HCT116 (cell line): ENCODE results near the gene GRIK2. TPM values are rescaled to one million over a fixed set of nuclear protein-coding genes. Genes with fewer than 3 reads are reported as not detected.

Experiments
- ATAC-seq: fragments of 200-7000 bp; cut with Tn5 transposase; 2 replicates; pipeline ENCODE4 v1.9.1; 2020; ENCODE audit warnings: mild to moderate bottlenecking, moderate library complexity
- BruUV-seq: library from RNA; stranded (reverse); fragments of 400-500 nt; replicated peaks from 2 replicates; lab custom pipeline; 2021; lab: Mats Ljungman, UMichigan
- CTCF ChIA-PET: fragments of 300-600 bp; sonication (Branson Sonifier 250); formaldehyde crosslinking; loops from one replicate; lab custom pipeline; 2021; ENCODE audit warnings: antibody characterized with exemption; lab: Charles Lee
- POLR2A ChIA-PET: fragments of 300-600, 350-600 bp; sonication (Branson Sonifier 250); formaldehyde crosslinking; loops from one replicate; lab custom pipeline; 2021; ENCODE audit warnings: antibody characterized with exemption; lab: Charles Lee
- RAD21 ChIA-PET, 2 experiments: fragments of 300-600 bp; sonication (Branson Sonifier 250); formaldehyde crosslinking; loops; one replicate each; lab custom pipeline; 2023; ENCODE audit warnings: low total read pairs in 2 of 2; ENCODE audit not compliant: uncharacterized antibody in 2 of 2, unreplicated experiment in 2 of 2, low non-redundant PET in 1 of 2; lab: Charles Lee
- DNase-seq: peaks from one replicate; pipeline ENCODE4 v3.0.0-alpha.2; 2010; ENCODE audit warnings: low read depth, low spot score
- H2AFZ ChIP-seq: fragments of 200-600 bp; shearing (Covaris generic), sonication (generic); 2 replicates; pipeline ENCODE4 v1.6.1; 2017; ENCODE audit warnings: low read depth, mixed run types, mixed read lengths, antibody characterized with exemption, low read length; ENCODE audit not compliant: poor library complexity, severe bottlenecking
- H3K27ac ChIP-seq: 2 replicates; pipeline ENCODE4 v1.5.1; 2012; ENCODE audit warnings: low read depth, low read length
- H3K27me3 ChIP-seq: fragments of 200-600 bp; sonication (generic); 2 replicates; pipeline ENCODE4 v1.6.1; 2016; ENCODE audit warnings: mixed run types, low read length, mixed read lengths; ENCODE audit not compliant: insufficient read depth
- H3K36me3 ChIP-seq, 2 experiments: fragments of 200-500 bp in 1 of 2; fragments of 200-600 bp in 1 of 2; sonication (Bioruptor generic) in 1 of 2; sonication (generic) in 1 of 2; 2 replicates each; pipeline versions ENCODE4 v1.5.1 to v1.6.1; 2014 to 2016; ENCODE audit warnings: low read length in 2 of 2, inconsistent platforms in 1 of 2, mixed read lengths in 1 of 2, mixed run types in 1 of 2; ENCODE audit not compliant: insufficient read depth in 2 of 2, control insufficient read depth in 1 of 2
- H3K4me1 ChIP-seq, 2 experiments: fragments of 200-600 bp in 1 of 2; sonication (generic) in 1 of 2; 2 replicates each; pipeline versions ENCODE4 v1.5.1 to v1.6.1; 2012 to 2017; ENCODE audit warnings: low read length in 2 of 2, inconsistent platforms in 1 of 2, mild to moderate bottlenecking in 1 of 2, mixed read lengths in 1 of 2, mixed run types in 1 of 2, moderate library complexity in 1 of 2; ENCODE audit not compliant: insufficient read depth in 2 of 2, control insufficient read depth in 1 of 2
- H3K4me2 ChIP-seq: fragments of 200-600 bp; sonication (generic); 2 replicates; pipeline ENCODE4 v1.6.1; 2017; ENCODE audit warnings: mixed run types, low read length, mixed read lengths
- H3K4me3 ChIP-seq, 2 experiments: fragments of 200-600 bp in 1 of 2; sonication (generic) in 1 of 2; replicated peaks in 1 of 2; 2 replicates each; pipeline ENCODE4 v1.5.1; 2011 to 2016; ENCODE audit warnings: low read length in 2 of 2, control low read depth in 1 of 2, low read depth in 1 of 2, mild to moderate bottlenecking in 1 of 2, mixed read lengths in 1 of 2, mixed run types in 1 of 2
- H3K79me2 ChIP-seq: fragments of 200-600 bp; sonication (generic); 2 replicates; pipeline ENCODE4 v1.6.1; 2017; ENCODE audit warnings: mild to moderate bottlenecking, mixed run types, low read length, moderate library complexity, mixed read lengths; ENCODE audit not compliant: insufficient read depth
- H3K9ac ChIP-seq: fragments of 200-600 bp; sonication (generic); 2 replicates; pipeline ENCODE4 v1.6.1; 2016; ENCODE audit warnings: low read length, mixed read lengths
- H3K9me2 ChIP-seq: fragments of 200-600 bp; sonication (generic), shearing (Covaris generic); 2 replicates; pipeline ENCODE4 v1.6.1; 2017; ENCODE audit warnings: mixed run types, mild to moderate bottlenecking, moderate library complexity; ENCODE audit not compliant: insufficient read depth
- H3K9me3 ChIP-seq, 2 experiments: fragments of 200-500 bp in 1 of 2; fragments of 200-600 bp in 1 of 2; sonication (Bioruptor generic) in 1 of 2; sonication (generic) in 1 of 2; 2 replicates each; pipeline ENCODE4 v1.6.1; 2014 to 2017; ENCODE audit warnings: low read length in 2 of 2, mixed read lengths in 2 of 2, inconsistent platforms in 1 of 2, low read depth in 1 of 2, mild to moderate bottlenecking in 1 of 2, mixed run types in 1 of 2, moderate library complexity in 1 of 2; ENCODE audit not compliant: control insufficient read depth in 1 of 2, insufficient read depth in 1 of 2
- H4K20me1 ChIP-seq: fragments of 200-600 bp; sonication (generic), shearing (Covaris generic); 2 replicates; pipeline ENCODE4 v1.6.1; 2017; ENCODE audit warnings: mixed run types, mild to moderate bottlenecking, moderate library complexity; ENCODE audit not compliant: insufficient read depth
- CBX3 ChIP-seq: IDR thresholded peaks from 2 replicates; pipeline ENCODE4 v1.6.1; 2012; ENCODE audit warnings: low read depth
- EZH2 ChIP-seq: fragments of 200-600 bp; sonication (generic); IDR thresholded peaks from 2 replicates; pipeline ENCODE4 v1.6.1; 2017; ENCODE audit warnings: antibody characterized with exemption, mixed run types
- FOSL1 ChIP-seq: IDR thresholded peaks from 2 replicates; pipeline ENCODE4 v1.6.1; 2012; ENCODE audit warnings: low read depth
- POLR2AphosphoS5 ChIP-seq: IDR thresholded peaks from 2 replicates; pipeline ENCODE4 v1.6.1; 2011; ENCODE audit warnings: mild to moderate bottlenecking, low read depth, low read length, moderate library complexity
- REST ChIP-seq: IDR thresholded peaks from 2 replicates; pipeline ENCODE4 v1.6.1; 2012; ENCODE audit warnings: low read depth
- SP1 ChIP-seq: IDR thresholded peaks from 2 replicates; pipeline ENCODE4 v1.6.1; 2012; ENCODE audit warnings: low read depth
- TCF7L2 ChIP-seq: IDR thresholded peaks from 2 replicates; pipeline ENCODE4 v1.7.0; 2011; ENCODE audit warnings: borderline replicate concordance, inconsistent platforms; ENCODE audit not compliant: insufficient read depth, insufficient read length; ENCODE audit errors: extremely low read depth
- intact Hi-C: fragments of 100-400 bp; cut with micrococcal nuclease; formaldehyde crosslinking; loops from 2 replicates; pipeline ENCODE4 v1.10.0; 2022
- total RNA-seq: library from RNA; stranded (reverse); gene quantifications from one replicate; pipeline ENCODE4 v1.2.1, GENCODE V29; 2021; ENCODE audit not compliant: unreplicated experiment
- TF ChIP-seq, protein P1 (sequence below): IDR thresholded peaks from 2 replicates; pipeline ENCODE4 v1.6.1; 2012

GRIK2 gene
- total RNA-seq, 1 experiment from 2014 or later = 0.64 TPM

- no peak overlapping the region for H3K27ac ChIP-seq
- no peak overlapping the region for H3K4me2 ChIP-seq
- ChIA-PET POLR2A (no interaction called here), RAD21 (no interaction called here), CTCF (no interaction called here)
- H3K9ac ChIP-seq = no peak overlapping the region
- DNase-seq (no peak), ATAC-seq (no peak)
- no TSS peak for BruUV-seq
- no peak for TF ChIP-seq SP1
- no peak for TF ChIP-seq EZH2
- no peak for TF ChIP-seq FOSL1
- TF ChIP-seq, protein P1, sequence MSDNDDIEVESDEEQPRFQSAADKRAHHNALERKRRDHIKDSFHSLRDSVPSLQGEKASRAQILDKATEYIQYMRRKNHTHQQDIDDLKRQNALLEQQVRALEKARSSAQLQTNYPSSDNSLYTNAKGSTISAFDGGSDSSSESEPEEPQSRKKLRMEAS = no peak
- TF ChIP-seq CBX3 = no peak
- TF ChIP-seq REST = no peak
- no peak for TF ChIP-seq TCF7L2
- no peak for TF ChIP-seq POLR2AphosphoS5
- H4K20me1 ChIP-seq = no peaks in the 10 kb centered on the region
- no peaks in the 10 kb centered on the region for H3K79me2 ChIP-seq
- intact Hi-C loops = no loop called here
- H3K36me3 ChIP-seq = no peaks in the 10 kb centered on the region
- no peaks in the 10 kb centered on the region for H3K9me2 ChIP-seq
- no peaks in the 10 kb centered on the region for H3K4me1 ChIP-seq
- H3K4me3 ChIP-seq = no peak overlapping the region
- H3K27me3 ChIP-seq = no peaks in the 10 kb centered on the region
- H2AFZ ChIP-seq = no peak overlapping the region
- no peaks in the 10 kb centered on the region for H3K9me3 ChIP-seq
These were observed 406.0 kb downstream of the GRIK2 start for GRCh38 chr6:101799531-101799930.
